HUDEP-2 (cell line): ENCODE measurements around the gene PIGU.

ENCODE experiments used
- DNase-seq, 76 experiments: peaks; one replicate each; lab custom pipeline; 2025; ENCODE audit not compliant: unreplicated experiment in 76 of 76; lab: John Stamatoyannopoulos, UW

The PIGU gene

DNA sequence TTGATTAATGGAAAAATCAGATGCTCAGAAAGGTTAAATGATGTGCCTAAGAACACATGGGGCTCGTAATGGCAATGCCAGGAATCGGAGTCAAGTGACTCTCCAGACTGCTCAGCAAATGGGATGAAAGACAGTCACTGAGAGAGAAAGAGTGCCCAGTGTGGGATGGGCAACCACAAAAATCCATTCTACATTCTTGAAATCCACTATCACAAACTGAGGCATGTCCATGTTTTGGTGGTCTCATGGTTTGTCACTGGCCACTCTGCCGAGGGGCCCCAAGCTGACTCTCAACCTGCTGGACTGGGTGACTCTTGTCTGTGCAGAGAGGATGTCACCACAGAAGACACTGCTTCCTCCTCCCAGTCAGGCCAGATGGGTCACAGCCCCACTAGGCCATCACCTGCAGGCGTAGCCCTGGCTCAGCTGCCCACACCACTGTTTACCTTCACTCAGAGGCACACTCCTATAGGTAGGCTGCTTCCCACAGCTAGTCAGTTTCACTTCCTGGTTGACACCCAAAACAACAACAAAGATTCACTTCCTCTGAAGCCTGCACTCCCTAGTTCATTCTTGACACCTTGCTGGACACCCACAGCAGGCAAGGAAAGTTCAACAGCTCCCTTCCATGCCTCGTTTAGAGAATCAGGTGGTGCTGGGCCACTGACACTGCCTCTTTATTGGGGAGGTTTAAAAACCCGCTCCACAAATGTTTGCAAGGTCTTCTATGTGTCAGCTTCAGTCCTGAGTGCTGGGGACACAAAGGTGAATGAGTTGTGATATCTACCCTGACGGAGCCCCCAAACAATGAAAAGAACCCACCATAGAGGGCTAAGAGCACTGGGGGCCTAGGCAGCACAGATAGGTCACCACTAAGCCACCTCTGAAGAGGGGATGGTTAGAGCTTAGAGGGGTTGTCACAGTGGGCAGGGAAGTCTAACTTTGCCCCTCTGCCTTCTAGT, 96.6 kb downstream of the PIGU start:
- DNase-seq, result no peak

DNA sequence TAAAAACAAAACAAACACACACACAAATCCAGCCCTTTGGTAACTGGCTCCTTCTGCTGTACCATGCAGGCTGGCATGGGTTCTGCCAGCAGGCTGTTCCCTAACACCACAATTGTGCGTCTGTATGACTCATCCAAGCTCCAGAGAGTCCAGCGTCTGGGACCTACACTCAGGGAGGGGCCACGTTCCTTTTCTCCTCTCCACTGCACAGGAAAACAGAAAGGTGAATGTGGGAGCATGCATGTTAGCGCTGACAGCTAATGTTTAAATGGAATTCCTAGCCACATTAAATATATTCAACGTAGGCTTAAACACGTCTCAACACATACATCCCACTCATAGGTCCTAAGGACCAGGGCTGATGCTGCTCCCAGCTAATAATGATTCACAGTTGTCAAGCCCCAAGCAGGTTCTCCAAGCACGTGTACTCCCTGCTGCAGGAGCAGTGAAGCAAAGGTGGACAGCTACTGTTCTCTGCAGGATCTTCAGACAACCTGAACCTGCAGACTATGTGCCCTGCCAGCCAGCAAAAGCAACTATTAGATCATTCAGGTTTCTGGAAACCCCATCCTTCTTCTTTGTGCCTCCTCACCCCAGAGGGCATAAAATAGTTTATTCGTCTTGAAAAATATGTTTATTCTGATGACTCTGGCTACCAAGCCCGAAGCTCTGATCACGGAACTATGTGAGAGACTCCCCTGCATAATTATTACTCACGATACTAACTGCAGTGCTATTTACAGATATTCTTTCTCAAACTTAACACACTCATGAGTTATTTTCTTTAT, 97.5 kb downstream of the PIGU start:
- DNase-seq, result peak in 2 of 76 experiments; percentile 4 to 7

DNA sequence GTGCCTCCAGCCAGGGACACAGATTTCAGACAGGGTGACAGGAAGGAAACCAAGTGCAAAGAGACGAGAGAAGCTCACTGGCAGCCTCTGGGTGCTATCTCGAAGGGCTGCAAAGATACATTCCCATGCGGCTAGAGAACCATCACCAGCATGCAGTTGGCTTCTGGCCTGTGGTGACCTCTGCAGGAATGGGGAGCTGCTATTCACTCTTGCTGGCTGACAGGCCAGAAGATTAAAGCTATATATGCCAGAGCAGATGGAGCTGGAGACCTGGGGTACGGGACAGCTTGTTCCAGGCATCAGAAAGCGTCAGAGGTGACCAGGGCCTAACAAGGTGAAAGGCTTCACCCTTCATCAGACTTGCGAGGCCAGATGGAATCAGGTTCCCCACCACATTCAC, 98.4 kb downstream of the PIGU start:
- DNase-seq, result no peak

DNA sequence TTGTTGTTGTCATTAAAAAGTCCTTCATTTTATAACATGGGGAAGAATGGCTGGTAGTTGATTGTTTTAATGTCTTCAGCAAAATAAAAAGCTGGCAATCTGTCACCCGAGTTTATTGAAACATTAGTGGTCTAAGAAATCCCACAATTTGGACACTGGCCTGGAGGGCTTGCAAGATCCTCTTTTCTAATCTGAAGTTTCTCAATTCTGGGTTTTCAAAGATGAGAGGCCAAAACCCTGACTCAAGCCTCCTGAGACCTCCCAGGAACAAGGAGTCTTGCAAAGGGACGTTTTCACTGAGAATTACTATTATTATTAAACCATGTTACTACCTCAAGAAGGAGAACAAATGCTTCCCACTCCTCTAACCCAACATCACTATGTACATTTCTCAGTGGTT, 98.9 kb downstream of the PIGU start:
- no peak for DNase-seq

DNA sequence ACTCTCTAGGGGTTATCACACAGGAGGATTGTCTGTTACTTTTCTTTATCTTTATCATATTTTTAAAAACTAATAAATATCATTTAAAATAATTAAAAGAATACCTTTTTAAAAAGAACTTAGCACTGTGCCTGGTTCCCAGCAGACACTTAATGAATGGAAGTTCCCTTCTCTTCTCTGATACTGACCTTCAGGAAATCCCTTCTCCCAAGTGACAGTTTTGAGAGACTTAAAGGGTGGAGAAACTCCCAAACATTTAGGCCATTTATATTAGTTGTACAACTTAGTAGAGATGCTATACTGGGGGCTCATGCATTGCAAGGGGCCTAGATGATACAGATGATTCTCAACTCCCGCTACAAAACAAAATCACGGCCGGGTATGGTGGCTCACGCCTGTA, 99.8 kb downstream of the PIGU start:
- DNase-seq, result no peak

DNA sequence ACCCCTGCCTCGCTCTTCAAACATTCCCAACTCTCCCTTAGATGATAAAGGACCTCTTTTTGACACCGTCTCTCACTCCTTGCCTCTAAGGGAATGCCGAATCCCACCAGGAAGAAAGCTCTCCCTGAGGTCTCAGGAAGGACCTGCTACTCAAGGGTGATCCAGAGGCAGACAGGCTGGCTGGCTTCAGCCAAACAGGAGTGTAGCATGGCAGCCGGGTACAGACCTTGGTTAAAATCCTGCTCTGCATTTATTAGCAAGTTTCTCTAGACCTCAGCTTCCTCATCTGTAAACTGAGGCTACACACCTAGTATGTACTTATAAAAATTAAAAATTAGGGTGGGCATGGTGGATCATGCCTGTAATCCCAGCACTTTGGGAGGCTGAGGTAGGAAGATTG, 101.1 kb downstream of the PIGU start:
- no peak for DNase-seq

DNA sequence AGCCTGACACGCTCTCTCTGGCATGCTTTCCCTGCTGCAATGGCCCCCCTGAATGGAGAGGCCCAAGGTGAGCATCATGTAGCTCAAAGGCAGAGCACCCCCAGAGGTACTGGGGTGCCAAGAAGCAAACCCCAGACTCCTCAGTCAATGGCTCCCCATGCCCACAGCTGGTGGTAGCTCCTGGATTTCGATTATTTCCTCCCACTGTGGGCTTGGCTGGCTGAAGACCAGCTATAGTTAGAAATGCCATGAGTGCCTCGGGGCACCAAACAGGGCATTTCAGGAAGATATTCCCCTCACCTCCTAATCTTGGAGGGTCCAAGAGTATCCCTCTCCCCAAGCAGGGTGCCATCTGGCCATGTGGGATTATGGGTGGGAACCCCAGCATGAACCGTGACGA, 101.6 kb downstream of the PIGU start:
- no peak for DNase-seq

DNA sequence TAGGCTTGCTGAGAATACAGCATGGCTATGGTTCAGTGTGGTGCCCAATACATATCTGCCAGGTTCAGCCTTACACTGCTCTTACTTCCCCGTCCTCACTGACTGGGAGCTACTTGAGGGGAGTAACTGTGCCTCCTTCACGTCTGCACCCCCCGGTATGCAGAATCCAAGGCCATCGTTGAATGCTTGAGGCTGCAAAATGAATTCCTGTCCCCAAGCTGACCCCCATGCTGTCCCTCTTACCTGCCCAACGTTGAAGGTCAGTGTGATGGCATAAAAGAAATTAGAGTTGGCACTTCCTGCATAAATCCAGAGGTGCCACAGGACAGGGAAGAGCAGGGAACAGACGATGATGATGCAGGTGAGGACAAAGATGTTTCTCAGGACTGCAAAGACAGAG, 102.0 kb downstream of the PIGU start:
- DNase-seq, result no peak

DNA sequence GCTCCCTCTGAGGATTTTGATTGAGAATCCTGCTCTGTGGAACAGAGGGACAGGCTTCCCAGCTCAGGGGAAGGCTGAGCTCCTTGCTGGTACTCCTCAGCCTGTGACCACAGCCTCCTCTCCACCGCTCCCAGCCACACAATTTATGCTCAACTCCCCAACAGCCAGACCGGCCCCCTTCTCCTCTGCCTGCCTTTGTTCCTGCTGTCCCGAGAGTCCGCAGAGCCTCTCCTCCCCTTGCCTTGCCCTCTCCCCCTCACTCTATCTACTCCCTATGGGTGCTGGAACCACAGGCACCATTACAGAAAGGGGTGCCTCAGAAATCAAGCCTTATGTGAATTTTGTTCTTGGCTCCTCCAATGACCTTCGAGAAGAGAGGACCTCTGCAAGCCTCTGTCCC, 102.5 kb downstream of the PIGU start:
- no peak for DNase-seq

DNA sequence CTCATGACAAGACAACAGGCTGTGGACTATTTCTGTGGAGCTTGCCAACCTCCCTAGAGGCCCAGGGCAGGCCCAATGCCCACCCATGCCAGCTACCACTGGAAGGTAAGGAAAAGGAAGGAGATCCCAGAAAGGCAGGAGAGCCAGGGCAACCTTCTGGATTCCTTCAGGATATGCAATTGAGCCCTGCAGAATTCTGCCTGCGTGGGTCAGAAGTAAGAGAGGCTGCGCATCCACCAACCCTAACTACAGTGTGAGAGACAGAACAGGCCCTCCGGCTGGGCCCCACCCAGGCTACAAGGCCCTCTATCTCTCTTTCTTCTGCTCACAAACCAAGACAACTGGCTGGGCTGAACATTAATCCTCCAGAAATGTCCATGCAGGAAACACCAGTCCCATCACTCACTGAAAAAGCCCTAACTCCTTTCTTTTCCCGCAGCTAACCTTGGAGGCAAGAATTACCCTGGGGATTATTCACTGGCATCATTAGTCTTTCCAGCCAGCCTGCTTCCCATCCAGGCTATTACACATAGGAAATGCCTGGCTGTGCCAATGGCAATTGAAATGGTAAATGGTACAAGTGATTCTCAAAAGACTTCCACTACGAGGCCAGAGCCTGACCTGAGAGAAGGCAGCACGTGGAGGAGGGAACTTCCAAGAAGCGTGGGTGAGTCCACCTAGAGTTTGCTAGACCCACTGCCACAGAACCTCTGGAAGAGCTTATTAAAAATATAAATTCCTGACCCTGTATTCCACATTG, 103.2 kb downstream of the PIGU start:
- DNase-seq, result no peak

DNA sequence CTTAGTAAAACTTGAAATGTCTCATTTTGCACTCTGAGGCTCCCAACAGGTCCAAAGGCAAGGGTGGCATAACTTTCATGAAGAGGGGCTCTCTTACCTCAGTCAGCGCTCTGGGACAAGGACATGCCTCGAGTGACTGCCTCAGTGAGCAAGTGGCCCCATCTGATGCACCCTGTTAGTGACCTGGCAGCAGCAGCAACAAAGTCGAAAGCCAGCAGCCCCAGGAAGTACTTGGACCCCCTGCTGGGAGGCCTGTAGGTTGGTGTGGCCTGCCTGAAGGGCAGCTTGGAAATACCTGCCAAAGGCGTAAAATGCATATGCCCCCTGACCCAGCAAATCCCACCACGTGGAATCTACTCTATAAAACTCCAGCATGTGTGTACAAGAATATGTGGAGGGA, 105.1 kb downstream of the PIGU start:
- no peak for DNase-seq

DNA sequence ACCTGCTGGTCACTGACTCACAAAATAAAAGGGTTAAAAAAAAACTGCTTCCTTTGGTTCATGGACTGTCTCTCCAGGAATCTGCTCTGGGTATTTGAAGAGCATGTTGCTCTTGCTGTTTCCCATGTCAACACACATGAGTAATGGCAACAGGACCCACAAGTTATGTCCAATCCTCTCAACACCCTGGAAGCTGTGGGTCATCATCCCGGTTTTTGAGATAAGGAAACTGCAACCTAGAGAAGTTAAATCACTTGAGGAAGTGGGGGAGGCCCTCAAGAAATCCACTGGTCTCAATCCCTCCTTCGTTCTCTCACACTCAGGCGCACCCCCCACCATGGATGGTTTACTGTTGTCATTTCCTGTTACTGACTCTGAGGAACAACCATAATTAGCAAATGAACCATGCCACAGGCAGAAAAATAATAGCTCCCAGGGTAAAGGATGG, 106.0 kb downstream of the PIGU start:
- no peak for DNase-seq

DNA sequence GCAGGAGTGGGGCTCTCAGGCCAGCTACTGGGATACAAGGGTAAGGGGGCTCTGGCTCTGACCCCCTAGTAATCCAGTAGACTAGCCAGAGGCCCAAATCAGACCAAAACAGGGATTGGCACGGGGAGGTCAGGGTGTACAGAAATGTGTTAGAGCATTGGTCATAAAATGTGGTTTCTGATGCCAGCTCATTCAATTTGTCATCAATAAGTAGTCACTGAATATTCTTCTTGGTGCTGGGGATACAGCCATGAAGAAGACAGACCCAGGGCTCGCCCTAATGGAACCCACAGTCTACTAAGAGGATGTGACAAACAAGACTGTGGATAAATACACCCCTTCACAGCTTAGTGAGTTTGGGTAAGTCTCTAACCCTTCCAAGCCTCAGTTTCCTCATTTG, 107.3 kb downstream of the PIGU start:
- DNase-seq, result no peak

DNA sequence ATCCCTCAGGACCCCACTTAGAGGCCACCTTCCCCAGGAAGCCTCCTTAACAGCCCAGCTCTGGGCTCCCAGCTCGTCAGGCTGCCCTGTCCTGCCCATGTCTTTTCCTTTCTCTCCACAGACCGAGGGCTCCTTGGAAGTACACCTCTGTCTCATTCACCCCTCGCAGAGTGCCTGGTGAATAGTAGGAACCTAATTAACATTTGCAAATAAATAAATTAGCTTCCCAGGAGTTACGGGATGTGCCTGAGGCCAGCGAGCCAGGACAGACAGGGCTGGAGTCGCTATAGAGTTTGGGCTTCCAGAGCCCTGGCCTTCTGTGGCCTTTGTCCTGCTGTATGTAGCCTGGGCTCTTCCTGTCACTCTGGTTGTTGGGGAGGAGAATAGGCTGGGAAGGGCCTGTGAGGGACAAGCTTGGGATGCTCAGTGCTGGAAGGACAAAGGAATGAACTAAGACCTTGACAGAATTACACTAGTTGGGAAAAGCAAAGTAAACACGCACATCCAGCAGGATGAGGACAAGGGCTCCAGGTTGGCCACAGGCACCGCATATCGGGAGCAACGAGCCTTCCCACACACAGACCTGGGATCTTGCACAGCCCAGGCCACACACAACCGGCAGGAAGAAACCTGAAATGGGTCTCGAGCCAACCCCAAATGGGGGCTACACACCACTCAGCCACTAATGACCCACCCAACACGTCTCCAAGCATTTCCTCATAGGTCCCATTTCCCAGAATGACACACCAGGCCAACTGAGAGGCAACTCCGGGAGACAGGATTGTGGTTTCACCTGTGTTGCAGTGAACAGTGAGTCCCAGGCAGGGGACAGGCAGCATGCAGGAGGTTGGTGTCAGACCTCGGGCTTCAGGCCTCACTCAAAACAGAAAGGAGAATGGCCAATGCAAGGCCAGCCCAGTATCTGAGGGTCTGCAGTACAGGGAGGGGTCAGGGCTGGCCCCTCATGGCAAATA, 108.7 kb downstream of the PIGU start:
- no peak for DNase-seq

DNA sequence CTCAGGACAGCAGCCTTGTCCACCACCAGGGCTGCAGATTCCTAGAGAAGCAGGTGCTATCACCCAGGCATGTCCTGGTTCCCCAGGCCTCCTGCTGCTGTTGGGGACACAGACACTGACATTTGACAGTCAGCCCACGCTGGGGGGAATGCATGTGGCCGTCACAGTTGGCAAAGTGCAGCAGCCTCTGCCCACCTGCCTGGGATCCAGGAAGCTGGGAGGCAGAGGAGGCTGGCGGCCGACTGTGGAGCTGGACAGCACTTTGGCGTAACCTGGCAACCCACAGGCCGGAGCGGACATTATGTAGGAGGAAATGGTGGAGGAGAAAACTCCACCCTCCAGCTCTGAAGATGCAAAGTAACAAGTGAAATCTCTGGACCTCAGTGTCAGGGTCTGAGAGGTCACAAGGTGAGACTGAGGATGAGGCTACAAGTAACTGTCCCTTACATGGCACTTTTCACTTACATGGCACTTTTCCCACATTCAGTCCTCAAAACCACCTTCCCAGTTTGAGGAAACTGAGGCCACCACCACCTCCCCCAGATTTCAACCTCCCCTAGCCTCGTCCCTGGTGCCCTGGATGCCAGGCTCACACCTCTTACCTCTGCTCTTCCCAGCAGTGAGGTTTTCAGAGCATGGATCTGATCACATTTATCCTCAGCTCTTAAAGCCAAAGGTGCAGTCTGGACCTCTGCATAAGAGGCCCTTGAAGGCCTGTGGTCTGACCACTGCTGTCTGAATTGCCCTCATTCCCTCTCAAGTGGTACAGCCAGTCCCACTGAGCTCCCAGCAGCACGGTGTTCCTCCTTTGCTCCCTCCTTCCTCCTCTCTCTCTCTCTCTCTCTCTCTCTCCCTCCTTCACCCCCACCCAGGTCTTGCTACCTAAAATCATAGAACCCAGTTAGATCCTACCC, 109.7 kb downstream of the PIGU start:
- DNase-seq, result no peak

DNA sequence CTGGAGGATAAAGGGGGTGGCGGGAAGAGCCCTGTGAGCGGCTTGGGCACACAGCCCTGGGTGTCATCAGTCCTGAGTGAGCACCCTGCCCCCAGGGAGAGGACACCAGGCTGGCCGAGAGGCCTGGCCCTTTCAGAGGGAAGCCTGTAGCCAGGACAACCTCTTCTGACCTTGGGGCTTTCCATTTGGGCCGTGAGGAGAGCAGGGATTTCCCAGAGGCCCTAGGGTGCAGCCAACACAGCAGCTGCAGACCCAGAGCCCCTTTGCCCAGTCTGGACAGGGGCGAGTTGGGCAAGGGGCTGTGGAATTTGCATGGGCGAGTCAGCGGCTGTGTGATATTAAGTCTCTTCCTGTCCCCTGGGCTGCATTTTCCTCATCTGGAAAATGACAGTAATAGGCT, 112.1 kb downstream of the PIGU start:
- DNase-seq, result no peak

DNA sequence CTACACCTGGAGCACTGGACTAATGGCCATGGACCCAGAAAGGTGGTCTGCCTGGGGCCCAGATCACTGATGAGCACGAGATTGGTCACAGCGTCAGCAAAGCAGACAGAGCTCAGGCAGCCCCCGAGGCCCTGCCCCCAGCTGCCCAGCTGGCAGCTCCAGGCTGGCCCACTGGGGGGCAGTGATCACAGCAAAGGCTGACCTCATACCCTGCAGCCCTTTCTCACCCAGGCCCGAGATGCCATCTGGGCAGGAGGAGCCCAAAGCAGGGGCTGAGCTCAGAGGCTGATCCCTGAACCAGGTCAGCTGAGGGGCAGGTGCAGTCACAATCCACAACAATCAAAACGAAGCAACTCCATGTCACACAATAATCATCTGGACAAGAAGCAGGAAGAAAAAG, 114.3 kb downstream of the PIGU start:
- peak in 19 of 76 experiments; percentile 2 to 45 (median 9) for DNase-seq

DNA sequence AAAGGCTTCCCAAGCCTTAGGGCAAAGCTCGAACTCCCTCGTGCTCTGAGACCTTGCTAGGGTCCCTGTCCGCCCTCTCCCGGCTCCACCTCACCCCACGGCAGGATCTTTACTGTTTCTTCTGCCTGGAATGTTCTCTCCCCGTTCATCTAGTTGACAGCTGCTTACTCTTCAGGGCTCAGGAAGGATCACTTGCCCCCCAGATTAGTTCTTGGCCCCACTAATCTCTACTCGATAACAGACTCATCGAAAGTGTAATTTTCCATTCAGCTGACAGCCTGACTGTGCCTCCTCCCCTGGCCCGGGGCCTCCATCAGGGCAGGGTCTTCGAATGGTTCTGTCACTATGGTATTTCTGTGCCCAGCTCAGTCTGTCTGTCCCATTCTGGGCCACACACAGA, 115.2 kb downstream of the PIGU start:
- no peak for DNase-seq

DNA sequence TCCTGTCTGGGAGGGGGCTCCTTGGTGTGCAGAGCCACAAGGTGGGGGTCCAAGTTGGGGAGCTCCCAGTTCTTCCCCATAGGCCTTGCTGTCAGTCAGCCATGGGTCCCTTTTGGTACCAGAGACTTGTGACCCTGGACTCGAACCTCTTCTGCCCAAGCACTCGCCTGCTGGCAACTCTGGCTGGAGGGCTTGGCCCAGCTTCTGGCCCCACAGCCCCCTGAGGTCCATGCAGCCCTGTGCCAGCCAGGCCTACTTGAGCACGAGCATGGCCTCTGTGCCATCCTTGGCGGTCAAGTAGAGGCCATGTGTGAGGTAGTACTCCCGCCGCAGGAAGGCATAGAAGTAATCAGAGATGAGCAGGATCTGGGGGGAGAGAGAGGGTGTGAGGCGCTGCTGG, 116.3 kb downstream of the PIGU start:
- no peak for DNase-seq
